Measurements from ENCODE around the gene HS1BP3. TPM values are rescaled to one million over a fixed set of nuclear protein-coding genes. Genes with fewer than 3 reads are reported as not detected.

The HS1BP3 gene
- total and polyA plus RNA-seq, 2 of the 13 experiments (the other 11 are each of a cell fraction or from before 2014, with no cell fraction given), result 15.2 to 22.0 TPM

DNA sequence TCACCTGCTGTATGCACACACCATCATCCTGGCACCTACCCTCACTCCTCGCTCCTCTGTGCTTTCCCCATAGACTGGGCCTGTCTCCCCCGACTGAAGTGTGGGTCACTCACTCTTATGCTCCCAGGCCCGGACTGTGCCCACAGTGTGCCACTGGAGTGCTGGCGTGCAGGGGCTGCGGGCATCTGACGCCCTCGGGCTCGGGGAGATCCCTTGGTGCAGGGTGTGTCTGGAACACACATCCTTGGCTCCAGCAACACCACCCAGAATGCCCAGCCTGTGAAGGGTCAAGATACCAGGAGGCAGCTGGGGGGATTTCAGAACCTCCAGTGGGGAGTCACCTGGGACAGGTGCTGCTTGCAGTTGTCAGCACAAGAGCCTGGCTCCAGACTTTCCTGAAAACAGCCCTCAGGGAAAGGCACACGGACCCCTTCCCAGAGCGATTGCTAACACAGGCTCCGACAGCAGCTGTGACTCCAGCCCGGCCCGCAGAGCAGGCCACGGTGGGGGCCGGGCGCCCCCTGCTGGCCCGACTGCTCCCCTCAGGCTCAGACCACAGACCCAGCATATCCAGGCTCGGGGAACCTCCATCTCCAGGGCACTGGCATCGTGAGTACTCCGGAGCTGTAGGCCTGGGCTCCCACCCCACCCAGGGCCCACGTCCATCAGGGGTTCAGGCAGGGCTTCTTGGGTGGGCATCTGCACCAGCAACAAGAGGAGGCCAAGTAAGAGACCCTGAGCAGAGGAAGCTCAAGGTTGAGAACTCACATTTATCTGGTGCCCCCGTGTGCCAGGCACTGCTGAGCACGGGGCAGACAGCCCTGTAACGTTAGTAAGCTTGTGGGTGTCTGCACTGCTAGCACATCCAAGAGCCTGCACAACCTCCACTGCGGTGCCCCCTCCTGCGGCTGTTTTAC, 8.6 kb downstream of the HS1BP3 start (continued):
- 0 out of 2 replicates have a peak, but pooled peaks have one; percentile 47 for TF ChIP-seq ZNF850 (CRISPR knock-in tag; conservative IDR thresholded peaks at IDR 0.05)
- no peak for TF ChIP-seq FOXA3 (CRISPR knock-in tag; IDR thresholded peaks at IDR 0.05)
- TF ChIP-seq, protein P1, sequence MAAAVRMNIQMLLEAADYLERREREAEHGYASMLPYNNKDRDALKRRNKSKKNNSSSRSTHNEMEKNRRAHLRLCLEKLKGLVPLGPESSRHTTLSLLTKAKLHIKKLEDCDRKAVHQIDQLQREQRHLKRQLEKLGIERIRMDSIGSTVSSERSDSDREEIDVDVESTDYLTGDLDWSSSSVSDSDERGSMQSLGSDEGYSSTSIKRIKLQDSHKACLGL (CRISPR knock-in tag; IDR thresholded peaks at IDR 0.05), result 0 out of 2 replicates have a peak, but pooled peaks have one; percentile 37
- TF ChIP-seq, protein P2, sequence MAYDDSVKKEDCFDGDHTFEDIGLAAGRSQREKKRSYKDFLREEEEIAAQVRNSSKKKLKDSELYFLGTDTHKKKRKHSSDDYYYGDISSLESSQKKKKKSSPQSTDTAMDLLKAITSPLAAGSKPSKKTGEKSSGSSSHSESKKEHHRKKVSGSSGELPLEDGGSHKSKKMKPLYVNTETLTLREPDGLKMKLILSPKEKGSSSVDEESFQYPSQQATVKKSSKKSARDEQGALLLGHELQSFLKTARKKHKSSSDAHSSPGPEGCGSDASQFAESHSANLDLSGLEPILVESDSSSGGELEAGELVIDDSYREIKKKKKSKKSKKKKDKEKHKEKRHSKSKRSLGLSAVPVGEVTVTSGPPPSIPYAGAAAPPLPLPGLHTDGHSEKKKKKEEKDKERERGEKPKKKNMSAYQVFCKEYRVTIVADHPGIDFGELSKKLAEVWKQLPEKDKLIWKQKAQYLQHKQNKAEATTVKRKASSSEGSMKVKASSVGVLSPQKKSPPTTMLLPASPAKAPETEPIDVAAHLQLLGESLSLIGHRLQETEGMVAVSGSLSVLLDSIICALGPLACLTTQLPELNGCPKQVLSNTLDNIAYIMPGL (CRISPR knock-in tag; IDR thresholded peaks at IDR 0.05; ENCODE audit: borderline replicate concordance in 1 of 2, low read depth in 1 of 2), result peak; percentile 59 to 69; a peak in 1 of 4 replicates
- 0 out of 2 replicates have a peak, but pooled peaks have one; percentile 34 for TF ChIP-seq SIN3B (IDR thresholded peaks at IDR 0.05; ENCODE audit: low read length)
- TF ChIP-seq ZSCAN31 (CRISPR knock-in tag; IDR thresholded peaks at IDR 0.05; ENCODE audit: low read depth), result no peak
- TF ChIP-seq TBX2 (CRISPR knock-in tag; IDR thresholded peaks at IDR 0.05; ENCODE audit: borderline replicate concordance), result peak; percentile 72
- 0 out of 2 replicates have a peak, but pooled peaks have one; percentile 66 for TF ChIP-seq ZNF83 (CRISPR knock-in tag; IDR thresholded peaks at IDR 0.05; ENCODE audit: borderline replicate concordance)
- TF ChIP-seq, protein P3, sequence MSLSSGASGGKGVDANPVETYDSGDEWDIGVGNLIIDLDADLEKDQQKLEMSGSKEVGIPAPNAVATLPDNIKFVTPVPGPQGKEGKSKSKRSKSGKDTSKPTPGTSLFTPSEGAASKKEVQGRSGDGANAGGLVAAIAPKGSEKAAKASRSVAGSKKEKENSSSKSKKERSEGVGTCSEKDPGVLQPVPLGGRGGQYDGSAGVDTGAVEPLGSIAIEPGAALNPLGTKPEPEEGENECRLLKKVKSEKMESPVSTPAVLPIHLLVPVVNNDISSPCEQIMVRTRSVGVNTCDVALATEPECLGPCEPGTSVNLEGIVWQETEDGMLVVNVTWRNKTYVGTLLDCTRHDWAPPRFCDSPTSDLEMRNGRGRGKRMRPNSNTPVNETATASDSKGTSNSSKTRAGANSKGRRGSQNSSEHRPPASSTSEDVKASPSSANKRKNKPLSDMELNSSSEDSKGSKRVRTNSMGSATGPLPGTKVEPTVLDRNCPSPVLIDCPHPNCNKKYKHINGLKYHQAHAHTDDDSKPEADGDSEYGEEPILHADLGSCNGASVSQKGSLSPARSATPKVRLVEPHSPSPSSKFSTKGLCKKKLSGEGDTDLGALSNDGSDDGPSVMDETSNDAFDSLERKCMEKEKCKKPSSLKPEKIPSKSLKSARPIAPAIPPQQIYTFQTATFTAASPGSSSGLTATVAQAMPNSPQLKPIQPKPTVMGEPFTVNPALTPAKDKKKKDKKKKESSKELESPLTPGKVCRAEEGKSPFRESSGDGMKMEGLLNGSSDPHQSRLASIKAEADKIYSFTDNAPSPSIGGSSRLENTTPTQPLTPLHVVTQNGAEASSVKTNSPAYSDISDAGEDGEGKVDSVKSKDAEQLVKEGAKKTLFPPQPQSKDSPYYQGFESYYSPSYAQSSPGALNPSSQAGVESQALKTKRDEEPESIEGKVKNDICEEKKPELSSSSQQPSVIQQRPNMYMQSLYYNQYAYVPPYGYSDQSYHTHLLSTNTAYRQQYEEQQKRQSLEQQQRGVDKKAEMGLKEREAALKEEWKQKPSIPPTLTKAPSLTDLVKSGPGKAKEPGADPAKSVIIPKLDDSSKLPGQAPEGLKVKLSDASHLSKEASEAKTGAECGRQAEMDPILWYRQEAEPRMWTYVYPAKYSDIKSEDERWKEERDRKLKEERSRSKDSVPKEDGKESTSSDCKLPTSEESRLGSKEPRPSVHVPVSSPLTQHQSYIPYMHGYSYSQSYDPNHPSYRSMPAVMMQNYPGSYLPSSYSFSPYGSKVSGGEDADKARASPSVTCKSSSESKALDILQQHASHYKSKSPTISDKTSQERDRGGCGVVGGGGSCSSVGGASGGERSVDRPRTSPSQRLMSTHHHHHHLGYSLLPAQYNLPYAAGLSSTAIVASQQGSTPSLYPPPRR (CRISPR knock-in tag; IDR thresholded peaks at IDR 0.05; ENCODE audit: borderline replicate concordance), result no peak
- TF ChIP-seq ZNF33B (CRISPR knock-in tag; IDR thresholded peaks at IDR 0.05), result 0 out of 2 replicates have a peak, but pooled peaks have one; percentile 55
- TF ChIP-seq SP2 (CRISPR knock-in tag; IDR thresholded peaks at IDR 0.05), result 0 out of 2 replicates have a peak, but pooled peaks have one; percentile 18
- TF ChIP-seq, protein P4, sequence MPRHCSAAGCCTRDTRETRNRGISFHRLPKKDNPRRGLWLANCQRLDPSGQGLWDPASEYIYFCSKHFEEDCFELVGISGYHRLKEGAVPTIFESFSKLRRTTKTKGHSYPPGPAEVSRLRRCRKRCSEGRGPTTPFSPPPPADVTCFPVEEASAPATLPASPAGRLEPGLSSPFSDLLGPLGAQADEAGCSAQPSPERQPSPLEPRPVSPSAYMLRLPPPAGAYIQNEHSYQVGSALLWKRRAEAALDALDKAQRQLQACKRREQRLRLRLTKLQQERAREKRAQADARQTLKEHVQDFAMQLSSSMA (CRISPR knock-in tag; IDR thresholded peaks at IDR 0.05), result no peak
- peak; percentile 37; the same call in 1 of the 2 replicates for TF ChIP-seq GATAD2A (CRISPR knock-in tag; IDR thresholded peaks at IDR 0.05)
- no peak for TF ChIP-seq ZNF552 (CRISPR knock-in tag; IDR thresholded peaks at IDR 0.05; ENCODE audit: borderline replicate concordance)
- TF ChIP-seq ZNF547 (CRISPR knock-in tag; IDR thresholded peaks at IDR 0.05), result no peak; the same call in 1 of the 2 replicates
- TF ChIP-seq, protein P5, sequence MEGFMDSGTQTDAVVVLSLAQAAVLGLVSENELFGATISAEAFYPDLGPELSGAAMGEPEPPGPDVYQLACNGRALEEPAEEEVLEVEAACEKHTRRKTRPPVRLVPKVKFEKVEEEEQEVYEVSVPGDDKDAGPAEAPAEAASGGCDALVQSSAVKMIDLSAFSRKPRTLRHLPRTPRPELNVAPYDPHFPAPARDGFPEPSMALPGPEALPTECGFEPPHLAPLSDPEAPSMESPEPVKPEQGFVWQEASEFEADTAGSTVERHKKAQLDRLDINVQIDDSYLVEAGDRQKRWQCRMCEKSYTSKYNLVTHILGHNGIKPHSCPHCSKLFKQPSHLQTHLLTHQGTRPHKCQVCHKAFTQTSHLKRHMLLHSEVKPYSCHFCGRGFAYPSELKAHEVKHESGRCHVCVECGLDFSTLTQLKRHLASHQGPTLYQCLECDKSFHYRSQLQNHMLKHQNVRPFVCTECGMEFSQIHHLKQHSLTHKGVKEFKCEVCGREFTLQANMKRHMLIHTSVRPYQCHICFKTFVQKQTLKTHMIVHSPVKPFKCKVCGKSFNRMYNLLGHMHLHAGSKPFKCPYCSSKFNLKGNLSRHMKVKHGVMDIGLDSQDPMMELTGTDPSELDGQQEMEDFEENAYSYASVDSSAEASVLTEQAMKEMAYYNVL (CRISPR knock-in tag; IDR thresholded peaks at IDR 0.05; ENCODE audit: borderline replicate concordance), result peak; percentile 48; the same call in 1 of the 2 replicates
- TF ChIP-seq TGIF2 (CRISPR knock-in tag; IDR thresholded peaks at IDR 0.05), result no peak
- TF ChIP-seq SSRP1 (CRISPR knock-in tag; IDR thresholded peaks at IDR 0.05), result 0 out of 2 replicates have a peak, but pooled peaks have one; percentile 44

Data from HepG2 (cell line).